ENCODE measurements around the gene TTC13. TPM values are rescaled to one million over a fixed set of nuclear protein-coding genes. Genes with fewer than 3 reads are reported as not detected.

The TTC13 gene
- total and polyA plus RNA-seq, 12 donors: 4.3 to 9.5 (median 7.3) TPM

DNA sequence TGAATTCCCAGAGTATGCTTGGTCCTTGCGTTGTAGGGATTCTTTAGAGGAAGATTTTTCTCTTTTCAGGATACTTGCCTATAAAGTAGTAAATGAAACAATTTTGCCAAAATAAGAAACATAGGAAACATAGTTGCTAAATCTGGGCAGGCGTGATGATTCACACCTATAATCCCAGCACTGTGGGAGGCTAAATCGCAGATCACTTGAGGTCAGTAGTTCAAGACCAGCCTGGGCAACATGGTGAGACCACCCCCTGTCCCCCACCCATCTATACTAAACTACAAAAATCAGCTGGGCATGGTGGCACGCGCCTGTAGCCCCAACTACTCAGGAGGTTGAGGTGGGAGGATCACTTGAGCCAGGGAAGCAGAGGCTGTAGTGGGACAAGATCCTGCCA lies 5.2 kb upstream of the TTC13 start:
- Histone ChIP-seq H3K9me3 (no peaks in the 10 kb centered on the region), H3K27me3 (no peaks in the 10 kb centered on the region), H3K27ac (no peak overlapping the region), H3K4me3 (no peak overlapping the region), H3K4me1 (peaks cover 4 to 17% (median 12%) of the 10 kb centered on the region in 9 donors), H3K36me3 (peaks cover 0 to 47% (median 0%) of the 10 kb centered on the region in 9 donors)
- ATAC-seq (no peak), DNase-seq (no peak)
- WGBS, 2 donors: 85 to 86% methylated on average over 5 of the region's 5 CpGs
- intact Hi-C loops (cut with DNase I): loop anchor here in 1 of 10 donors (10.0 kb wide), 1 partner anchor 179 kb away; no protein-coding TSS in a partner anchor
- TF ChIP-seq, protein P1, sequence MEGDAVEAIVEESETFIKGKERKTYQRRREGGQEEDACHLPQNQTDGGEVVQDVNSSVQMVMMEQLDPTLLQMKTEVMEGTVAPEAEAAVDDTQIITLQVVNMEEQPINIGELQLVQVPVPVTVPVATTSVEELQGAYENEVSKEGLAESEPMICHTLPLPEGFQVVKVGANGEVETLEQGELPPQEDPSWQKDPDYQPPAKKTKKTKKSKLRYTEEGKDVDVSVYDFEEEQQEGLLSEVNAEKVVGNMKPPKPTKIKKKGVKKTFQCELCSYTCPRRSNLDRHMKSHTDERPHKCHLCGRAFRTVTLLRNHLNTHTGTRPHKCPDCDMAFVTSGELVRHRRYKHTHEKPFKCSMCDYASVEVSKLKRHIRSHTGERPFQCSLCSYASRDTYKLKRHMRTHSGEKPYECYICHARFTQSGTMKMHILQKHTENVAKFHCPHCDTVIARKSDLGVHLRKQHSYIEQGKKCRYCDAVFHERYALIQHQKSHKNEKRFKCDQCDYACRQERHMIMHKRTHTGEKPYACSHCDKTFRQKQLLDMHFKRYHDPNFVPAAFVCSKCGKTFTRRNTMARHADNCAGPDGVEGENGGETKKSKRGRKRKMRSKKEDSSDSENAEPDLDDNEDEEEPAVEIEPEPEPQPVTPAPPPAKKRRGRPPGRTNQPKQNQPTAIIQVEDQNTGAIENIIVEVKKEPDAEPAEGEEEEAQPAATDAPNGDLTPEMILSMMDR (IDR thresholded peaks at IDR 0.05): no peak

DNA sequence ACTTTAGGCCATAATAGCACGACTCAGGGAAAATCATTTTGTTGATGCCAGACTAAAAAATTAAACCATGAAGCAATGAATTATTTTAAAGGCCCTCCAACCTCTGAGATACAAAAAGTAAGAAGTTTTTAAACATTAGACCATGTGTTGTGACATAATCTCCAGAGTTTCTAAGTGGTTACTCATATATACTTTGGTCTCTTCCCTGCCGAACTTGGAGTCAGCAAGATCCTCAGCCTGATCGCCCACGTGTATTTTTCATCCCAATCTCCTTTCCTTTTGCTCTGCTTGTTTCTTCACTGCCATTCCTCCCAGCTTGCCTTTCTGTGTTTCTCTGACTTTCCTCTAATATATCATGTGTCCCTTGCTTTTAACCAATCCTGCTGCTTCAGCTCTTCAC lies 4.0 kb upstream of the TTC13 start:
- no peak overlapping the region for H3K4me3 ChIP-seq
- intact Hi-C loops (cut with DNase I): loop anchor here in 1 of 10 donors (10.0 kb wide), 1 partner anchor 178 kb away; no protein-coding TSS in a partner anchor
- TF ChIP-seq, protein P1 (IDR thresholded peaks at IDR 0.05): no peak
- H3K27me3 ChIP-seq: no peaks in the 10 kb centered on the region
- H3K4me1 ChIP-seq: peaks cover 5 to 20% (median 15%) of the 10 kb centered on the region in 9 donors
- WGBS, 2 donors: 79 to 90% methylated on average over 4 of the region's 4 CpGs
- no peak overlapping the region for H3K27ac ChIP-seq
- H3K36me3 ChIP-seq: peaks cover 0 to 42% (median 0%) of the 10 kb centered on the region in 9 donors
- no peaks in the 10 kb centered on the region for H3K9me3 ChIP-seq
- DNase-seq (no peak), ATAC-seq (no peak)

DNA sequence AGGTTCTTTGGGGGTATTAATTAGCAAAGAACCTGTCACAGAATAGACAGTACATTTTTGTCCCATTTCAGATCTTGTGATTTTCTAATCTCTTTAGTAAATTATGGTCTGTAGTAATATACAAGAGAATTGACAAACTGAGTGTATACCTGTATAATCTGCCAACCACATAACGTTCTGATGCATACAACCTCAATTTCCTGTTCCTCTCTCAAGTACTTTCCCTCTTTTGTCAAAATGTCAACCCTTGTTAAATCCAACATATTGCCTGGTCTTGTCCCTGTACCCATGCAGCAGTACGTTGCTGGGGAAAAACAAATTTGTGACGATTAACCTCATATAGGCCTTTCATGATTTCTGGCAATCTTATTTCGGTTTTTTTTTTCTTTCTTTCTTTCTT lies 1.3 kb upstream of the TTC13 start:
- TF ChIP-seq, protein P1 (IDR thresholded peaks at IDR 0.05): no peak
- peaks cover 5 to 42% (median 27%) of the 10 kb centered on the region in 9 donors for H3K4me1 ChIP-seq
- 79 to 81% methylated on average over 4 of the region's 4 CpGs for WGBS, 2 donors
- H3K27me3 ChIP-seq: no peaks in the 10 kb centered on the region
- no peak for DNase-seq
- intact Hi-C loops (cut with DNase I): loop anchor here in 2 of 10 donors (5.0 to 10.0 kb wide), 2 partner anchors 57 to 175 kb away; no protein-coding TSS in a partner anchor
- peak overlapping the region in 8 of 10 donors; percentile 65 to 98 (median 80) for H3K4me3 ChIP-seq
- H3K36me3 ChIP-seq: peaks cover 0 to 38% (median 0%) of the 10 kb centered on the region in 9 donors
- H3K9me3 ChIP-seq: no peaks in the 10 kb centered on the region
- H3K27ac ChIP-seq: no peak overlapping the region
- no peak for ATAC-seq

DNA sequence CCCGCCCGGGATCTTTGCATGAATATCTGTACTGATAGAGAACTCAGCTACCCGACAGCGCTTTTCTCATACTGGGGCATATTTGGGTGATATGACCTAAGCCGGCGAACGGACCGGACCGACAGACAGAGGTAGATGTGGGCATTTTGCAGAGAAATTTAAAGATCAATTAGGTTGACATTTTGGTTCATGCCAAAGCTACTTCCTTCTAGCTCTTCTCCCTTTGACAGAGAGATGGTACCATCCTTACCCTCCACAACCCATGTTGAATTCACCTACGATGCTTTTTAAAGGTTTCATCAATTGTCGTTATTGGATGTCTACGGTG lies 692 bp upstream of the TTC13 start:
- TF ChIP-seq, protein P1 (IDR thresholded peaks at IDR 0.05): no peak
- Histone ChIP-seq H3K36me3 (peaks cover 0 to 38% (median 0%) of the 10 kb centered on the region in 9 donors), H3K27ac (peak overlapping the region in 9 of 10 donors; percentile 72 to 89 (median 75)), H3K4me3 (peak overlapping the region; percentile 65 to 98 (median 80)), H3K27me3 (no peaks in the 10 kb centered on the region), H3K4me1 (peaks cover 5 to 42% (median 27%) of the 10 kb centered on the region in 9 donors), H3K9me3 (no peaks in the 10 kb centered on the region)
- ATAC-seq: peak in 1 of 8 donors; percentile 1
- intact Hi-C loops (cut with DNase I): loop anchor here in 1 of 10 donors (5.0 kb wide), 1 partner anchor 58 kb away; no protein-coding TSS in a partner anchor
- no peak for DNase-seq
- WGBS, 2 donors: 5 to 6% methylated on average over 12 of the region's 12 CpGs

Data from heart right ventricle (tissue), 16 donors.